Liver (tissue), 9 donors: Measurements from ENCODE around the gene LRRC46. TPM values are rescaled to one million over a fixed set of nuclear protein-coding genes. Genes with fewer than 3 reads are reported as not detected.

Source experiments
- DNase-seq: peaks from one replicate; pipeline ENCODE4 v3.0.0-alpha.2; 2017; ENCODE audit warnings: low spot score
- H3K27ac ChIP-seq, 2 donors: one replicate each; pipeline ENCODE4 v1.7.0; 2013; ENCODE audit warnings: inconsistent platforms in 2 of 2, low read length in 2 of 2, control low read depth in 1 of 2, low read depth in 1 of 2, mild to moderate bottlenecking in 1 of 2
- H3K27me3 ChIP-seq, 4 donors: one replicate each; pipeline versions ENCODE4 v1.6.1 to v1.7.0; 2013; ENCODE audit warnings: low read length in 3 of 4, inconsistent platforms in 1 of 4, mild to moderate bottlenecking in 1 of 4, moderate library complexity in 1 of 4; ENCODE audit not compliant: control insufficient read depth in 4 of 4, insufficient read depth in 4 of 4
- H3K36me3 ChIP-seq, 4 donors: one replicate each; pipeline versions ENCODE4 v1.6.1 to v1.7.0; 2013; ENCODE audit warnings: low read length in 3 of 4, mild to moderate bottlenecking in 3 of 4, low read depth in 1 of 4, moderate library complexity in 1 of 4; ENCODE audit not compliant: control insufficient read depth in 4 of 4, insufficient read depth in 3 of 4
- H3K4me1 ChIP-seq, 4 donors: one replicate each; pipeline versions ENCODE4 v1.6.1 to v1.7.0; 2013; ENCODE audit warnings: low read length in 3 of 4, mild to moderate bottlenecking in 3 of 4, moderate library complexity in 1 of 4; ENCODE audit not compliant: control insufficient read depth in 4 of 4, insufficient read depth in 4 of 4
- H3K4me3 ChIP-seq, 3 donors: one replicate each; pipeline versions ENCODE4 v1.6.1 to v1.7.0; 2013; ENCODE audit warnings: low read length in 3 of 3, control low read depth in 1 of 3, low read depth in 1 of 3, mild to moderate bottlenecking in 1 of 3
- H3K9ac ChIP-seq, 2 donors: one replicate each; pipeline ENCODE4 v1.7.0; 2013; ENCODE audit warnings: low read length in 2 of 2, mild to moderate bottlenecking in 2 of 2, moderate library complexity in 2 of 2, control low read depth in 1 of 2, low read depth in 1 of 2
- H3K9me3 ChIP-seq, 4 donors: one replicate each; pipeline versions ENCODE4 v1.6.1 to v1.7.0; 2013; ENCODE audit warnings: low read length in 3 of 4; ENCODE audit not compliant: control insufficient read depth in 4 of 4
- ATF3 ChIP-seq: IDR thresholded peaks from 2 replicates; pipeline ENCODE4 v1.6.1; 2016; ENCODE audit warnings: antibody characterized with exemption
- CTCF ChIP-seq: fragments of 150-350 bp; IDR thresholded peaks from 2 replicates; pipeline ENCODE4 v1.5.1; 2017; ENCODE audit warnings: improper control_type of control experiment, low read depth, low read length; ENCODE audit not compliant: missing input control
- EGR1 ChIP-seq, 2 donors: IDR thresholded peaks; 2 replicates each; pipeline ENCODE4 v1.6.1; 2016 to 2018; ENCODE audit warnings: antibody characterized with exemption in 2 of 2, low read depth in 2 of 2
- FOXA1 ChIP-seq: IDR thresholded peaks from 2 replicates; pipeline ENCODE4 v1.6.1; 2016; ENCODE audit warnings: antibody characterized with exemption
- FOXA2 ChIP-seq: IDR thresholded peaks from 2 replicates; pipeline ENCODE4 v1.6.1; 2016; ENCODE audit warnings: antibody characterized with exemption
- GABPA ChIP-seq, 2 donors: IDR thresholded peaks in 1 of 2; conservative IDR thresholded peaks in 1 of 2; 2 replicates each; pipeline ENCODE4 v1.6.1; 2016; ENCODE audit warnings: antibody characterized with exemption in 2 of 2, mild to moderate bottlenecking in 1 of 2, moderate library complexity in 1 of 2
- HNF4A ChIP-seq, 2 donors: conservative IDR thresholded peaks; 2 replicates each; pipeline ENCODE4 v1.6.1; 2016; ENCODE audit warnings: antibody characterized with exemption in 2 of 2, mild to moderate bottlenecking in 2 of 2
- HNF4G ChIP-seq: IDR thresholded peaks from 2 replicates; pipeline ENCODE4 v1.6.1; 2016; ENCODE audit warnings: antibody characterized with exemption
- JUND ChIP-seq, 2 donors: IDR thresholded peaks; 2 replicates each; pipeline ENCODE4 v1.6.1; 2016; ENCODE audit warnings: antibody characterized with exemption in 2 of 2
- MAX ChIP-seq: IDR thresholded peaks from 2 replicates; pipeline ENCODE4 v1.6.1; 2016; ENCODE audit warnings: antibody characterized with exemption
- NR2F2 ChIP-seq: IDR thresholded peaks from 2 replicates; pipeline ENCODE4 v1.6.1; 2016; ENCODE audit warnings: antibody characterized with exemption
- RAD21 ChIP-seq, 2 donors: IDR thresholded peaks; 2 replicates each; pipeline ENCODE4 v1.6.1; 2016; ENCODE audit warnings: antibody characterized with exemption in 2 of 2, mild to moderate bottlenecking in 2 of 2
- REST ChIP-seq: IDR thresholded peaks from 2 replicates; pipeline ENCODE4 v1.6.1; 2016; ENCODE audit warnings: antibody characterized with exemption, mild to moderate bottlenecking
- RXRA ChIP-seq, 2 donors: IDR thresholded peaks; 2 replicates each; pipeline ENCODE4 v1.6.1; 2017 to 2018; ENCODE audit warnings: antibody characterized with exemption in 2 of 2, mild to moderate bottlenecking in 1 of 2
- SP1 ChIP-seq: IDR thresholded peaks from 2 replicates; pipeline ENCODE4 v1.6.1; 2018; ENCODE audit warnings: antibody characterized with exemption, mild to moderate bottlenecking
- TAF1 ChIP-seq: conservative IDR thresholded peaks from 2 replicates; pipeline ENCODE4 v1.6.1; 2016; ENCODE audit warnings: antibody characterized with exemption, mild to moderate bottlenecking
- YY1 ChIP-seq: IDR thresholded peaks from 2 replicates; pipeline ENCODE4 v1.6.1; 2016; ENCODE audit warnings: antibody characterized with exemption, mild to moderate bottlenecking
- ZBTB33 ChIP-seq: IDR thresholded peaks from 2 replicates; pipeline ENCODE4 v1.6.1; 2016; ENCODE audit warnings: antibody characterized with exemption
- WGBS: extraction: QIAGEN DNeasy Blood & Tissue Kit; methylation state at CpG from one replicate; pipeline ENCODE4 v1.1.7; 2013; 5-methylcytosine and 5-hydroxymethylcytosine counted together
- polyA plus RNA-seq, 2 donors: library from polyadenylated mRNA; stranded (reverse) in 1 of 2; unstranded in 1 of 2; fragments of 200-250 nt in 1 of 2; fragments of >200 nt in 1 of 2; fragmentation: Nextera tagmentation in 1 of 2; extraction: Ambion mirVana in 1 of 2; gene quantifications; one replicate each; pipeline versions ENCODE4 v1.2.1 to v1.2.3, GENCODE V29; 2013 to 2015
- total RNA-seq, 2 donors: library from RNA; depleted of rRNA; stranded (reverse); fragments of >200 nt; gene quantifications; one replicate each; pipeline ENCODE4 v1.2.3, GENCODE V29; 2014
- donor health status: healthy.
- donor health status: healthy.
- donor health status: healthy.
- donor health status: healthy.
- donor health status: healthy.

LRRC46 gene
- total and polyA plus RNA-seq, 4 donors = under 0.01 to 0.43 (median 0.32) TPM

GRCh38 chr17:47792457-47792856, 39.0 kb upstream of the LRRC46 start:
- no peak overlapping the region for H3K4me3 ChIP-seq
- H3K36me3 ChIP-seq = no peaks in the 10 kb centered on the region
- H3K27ac ChIP-seq = no peak overlapping the region
- no peak for DNase-seq
- WGBS = 61% methylated on average over 1 of the region's 1 CpG
- no peak for TF ChIP-seq MAX
- TF ChIP-seq REST = no peak
- TF ChIP-seq YY1 = no peak
- H3K9ac ChIP-seq = no peak overlapping the region
- H3K27me3 ChIP-seq = peaks cover 3 to 20% (median 10%) of the 10 kb centered on the region in 4 donors
- no peaks in the 10 kb centered on the region for H3K9me3 ChIP-seq
- peaks cover 0 to 9% (median 4%) of the 10 kb centered on the region in 4 donors for H3K4me1 ChIP-seq

GRCh38 chr17:47792979-47793378, 38.5 kb upstream of the LRRC46 start:
- Histone ChIP-seq H3K27ac (no peak overlapping the region), H3K36me3 (no peaks in the 10 kb centered on the region), H3K4me1 (peaks cover 0 to 9% (median 4%) of the 10 kb centered on the region in 4 donors), H3K9me3 (no peaks in the 10 kb centered on the region), H3K9ac (no peak overlapping the region), H3K4me3 (no peak overlapping the region), H3K27me3 (peaks cover 3 to 18% (median 10%) of the 10 kb centered on the region in 4 donors)
- DNase-seq = no peak
- no peak for TF ChIP-seq FOXA2
- TF ChIP-seq HNF4A (conservative IDR thresholded peaks at IDR 0.05) = no peak
- TF ChIP-seq RAD21 (IDR thresholded peaks at IDR 0.05) = no peak
- TF ChIP-seq ZBTB33 = no peak
- TF ChIP-seq EGR1 (IDR thresholded peaks at IDR 0.05; ENCODE audit: low read depth in 2 of 2) = no peak
- no peak for TF ChIP-seq REST
- TF ChIP-seq YY1 = no peak
- no peak for TF ChIP-seq TAF1
- TF ChIP-seq SP1 = no peak
- TF ChIP-seq JUND (IDR thresholded peaks at IDR 0.05) = no peak
- no peak for TF ChIP-seq HNF4G
- no peak for TF ChIP-seq ATF3
- TF ChIP-seq RXRA (IDR thresholded peaks at IDR 0.05) = no peak
- TF ChIP-seq GABPA (IDR thresholded peaks at IDR 0.05 in 1 of 2, conservative IDR thresholded peaks at IDR 0.05 in 1 of 2) = no peak
- TF ChIP-seq MAX = no peak
- TF ChIP-seq CTCF = no peak
- no peak for TF ChIP-seq NR2F2
- no peak for TF ChIP-seq FOXA1
- WGBS = 61% methylated on average over 6 of the region's 6 CpGs
